Keratinocyte (primary cell): ENCODE data around the gene CHRDL2.

Experiments used
- EZH2 ChIP-seq: IDR thresholded peaks from one replicate; pipeline ENCODE4 v1.6.1; 2012; ENCODE audit warnings: inconsistent platforms, mild to moderate bottlenecking, low read length, moderate library complexity
- TF ChIP-seq, protein P1 (sequence below), 3 experiments: IDR thresholded peaks in 1 of 3; conservative IDR thresholded peaks in 1 of 3; optimal IDR thresholded peaks in 1 of 3; 2 replicates in 2 of 3; 3 replicates in 1 of 3; pipeline versions ENCODE3 to v1.5.1; 2011; ENCODE audit warnings: low read length in 3 of 3, mild to moderate bottlenecking in 3 of 3, moderate library complexity in 2 of 3, control low read depth in 1 of 3, inconsistent platforms in 1 of 3; ENCODE audit not compliant: insufficient read depth in 2 of 3; ENCODE audit errors: extremely low read depth in 1 of 3

DNA sequence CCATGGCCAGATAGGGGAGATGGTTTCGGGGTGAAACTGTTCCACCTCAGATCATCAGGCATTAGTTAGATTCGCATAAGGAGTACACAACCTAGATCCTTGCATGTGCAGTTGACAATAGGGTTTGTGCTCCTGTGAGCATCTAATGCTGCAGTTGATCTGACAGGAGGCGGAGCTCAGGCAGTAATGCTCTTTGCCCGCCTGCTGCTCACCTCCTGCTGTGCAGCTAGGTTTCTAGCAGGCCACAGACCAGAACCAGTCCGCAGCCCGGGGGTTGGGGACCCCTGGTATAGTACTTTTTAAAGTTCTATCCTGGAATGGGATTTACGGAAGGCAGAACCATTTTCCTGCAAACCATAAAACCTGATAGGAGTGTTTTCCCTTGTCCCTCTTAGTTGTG lies 84.3 kb downstream of the CHRDL2 start:
- TF ChIP-seq, protein P1, sequence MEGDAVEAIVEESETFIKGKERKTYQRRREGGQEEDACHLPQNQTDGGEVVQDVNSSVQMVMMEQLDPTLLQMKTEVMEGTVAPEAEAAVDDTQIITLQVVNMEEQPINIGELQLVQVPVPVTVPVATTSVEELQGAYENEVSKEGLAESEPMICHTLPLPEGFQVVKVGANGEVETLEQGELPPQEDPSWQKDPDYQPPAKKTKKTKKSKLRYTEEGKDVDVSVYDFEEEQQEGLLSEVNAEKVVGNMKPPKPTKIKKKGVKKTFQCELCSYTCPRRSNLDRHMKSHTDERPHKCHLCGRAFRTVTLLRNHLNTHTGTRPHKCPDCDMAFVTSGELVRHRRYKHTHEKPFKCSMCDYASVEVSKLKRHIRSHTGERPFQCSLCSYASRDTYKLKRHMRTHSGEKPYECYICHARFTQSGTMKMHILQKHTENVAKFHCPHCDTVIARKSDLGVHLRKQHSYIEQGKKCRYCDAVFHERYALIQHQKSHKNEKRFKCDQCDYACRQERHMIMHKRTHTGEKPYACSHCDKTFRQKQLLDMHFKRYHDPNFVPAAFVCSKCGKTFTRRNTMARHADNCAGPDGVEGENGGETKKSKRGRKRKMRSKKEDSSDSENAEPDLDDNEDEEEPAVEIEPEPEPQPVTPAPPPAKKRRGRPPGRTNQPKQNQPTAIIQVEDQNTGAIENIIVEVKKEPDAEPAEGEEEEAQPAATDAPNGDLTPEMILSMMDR (optimal IDR thresholded peaks at IDR 0.05 in 1 of 3, IDR thresholded peaks at IDR 0.05 in 1 of 3, conservative IDR thresholded peaks at IDR 0.05 in 1 of 3; ENCODE audit: extremely low read depth in 1 of 3, insufficient read depth in 2 of 3, low read length in 3 of 3), result no peak
- no peak for TF ChIP-seq EZH2
